Right lobe of liver (tissue), 4 donors: ENCODE measurements around the gene FAM120AOS.

Experiments
- POLR2A ChIP-seq: fragments of 450-650 bp; IDR thresholded peaks from one replicate; pipeline ENCODE4 v1.6.1; 2017; ENCODE audit warnings: antibody characterized with exemption, mild to moderate bottlenecking
- TF ChIP-seq, protein P1 (sequence below), 4 donors: fragments of 200-600 bp in 3 of 4; fragments of 450-650 bp in 1 of 4; IDR thresholded peaks; one replicate each; pipeline versions ENCODE4 v1.5.1 to v1.8.0; 2016 to 2022; ENCODE audit warnings: antibody characterized with exemption in 4 of 4, mild to moderate bottlenecking in 2 of 4
- donor health status: DM: no; HTN: no; CAD: no.
- donor health status: DM: no; HTN: no; CAD: no.
- donor health status: DM: no; HTN: yes; CAD: no.

DNA sequence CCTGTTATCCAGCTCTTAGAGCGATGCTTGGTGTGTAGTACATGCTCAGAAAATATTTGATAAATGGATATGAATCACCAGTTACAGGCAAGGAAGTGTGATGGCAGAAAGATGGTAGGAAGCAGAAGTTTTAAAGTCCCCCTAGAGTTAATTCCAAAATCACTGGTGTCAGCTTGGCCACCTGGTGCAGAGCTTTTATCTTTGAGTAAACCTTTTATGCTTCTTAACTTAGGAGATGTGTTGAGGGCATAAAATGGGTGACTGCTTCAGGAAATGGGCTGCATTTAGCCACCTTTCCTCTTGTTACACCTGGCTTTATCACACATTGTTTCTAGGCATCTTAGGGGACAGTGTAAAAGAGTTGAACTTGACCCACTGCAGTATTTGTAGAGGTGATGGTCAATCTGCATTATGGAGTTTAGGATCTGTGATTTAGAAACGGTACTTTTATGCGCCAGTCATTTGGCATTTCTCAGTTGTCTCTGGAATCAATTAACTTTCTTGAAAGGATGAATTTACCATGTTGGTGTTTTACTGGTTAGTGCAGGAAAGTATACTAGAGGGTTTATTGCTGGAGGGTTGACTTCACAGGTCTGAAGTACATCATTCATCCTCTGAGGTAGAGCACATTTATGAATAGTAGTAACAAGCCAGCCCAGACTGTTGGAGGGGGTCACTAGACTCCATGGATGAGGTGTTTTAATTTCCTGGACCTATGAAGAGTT lies 7.5 kb upstream of the FAM120AOS start:
- TF ChIP-seq, protein P1, sequence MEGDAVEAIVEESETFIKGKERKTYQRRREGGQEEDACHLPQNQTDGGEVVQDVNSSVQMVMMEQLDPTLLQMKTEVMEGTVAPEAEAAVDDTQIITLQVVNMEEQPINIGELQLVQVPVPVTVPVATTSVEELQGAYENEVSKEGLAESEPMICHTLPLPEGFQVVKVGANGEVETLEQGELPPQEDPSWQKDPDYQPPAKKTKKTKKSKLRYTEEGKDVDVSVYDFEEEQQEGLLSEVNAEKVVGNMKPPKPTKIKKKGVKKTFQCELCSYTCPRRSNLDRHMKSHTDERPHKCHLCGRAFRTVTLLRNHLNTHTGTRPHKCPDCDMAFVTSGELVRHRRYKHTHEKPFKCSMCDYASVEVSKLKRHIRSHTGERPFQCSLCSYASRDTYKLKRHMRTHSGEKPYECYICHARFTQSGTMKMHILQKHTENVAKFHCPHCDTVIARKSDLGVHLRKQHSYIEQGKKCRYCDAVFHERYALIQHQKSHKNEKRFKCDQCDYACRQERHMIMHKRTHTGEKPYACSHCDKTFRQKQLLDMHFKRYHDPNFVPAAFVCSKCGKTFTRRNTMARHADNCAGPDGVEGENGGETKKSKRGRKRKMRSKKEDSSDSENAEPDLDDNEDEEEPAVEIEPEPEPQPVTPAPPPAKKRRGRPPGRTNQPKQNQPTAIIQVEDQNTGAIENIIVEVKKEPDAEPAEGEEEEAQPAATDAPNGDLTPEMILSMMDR (IDR thresholded peaks at IDR 0.05), result no peak
- TF ChIP-seq POLR2A, result no peak
